Gastroesophageal sphincter (tissue), 4 donors: ENCODE results near the gene IL17B. TPM values are rescaled to one million over a fixed set of nuclear protein-coding genes. Genes with fewer than 3 reads are reported as not detected.

ENCODE experiments used
- ATAC-seq: fragments of 150-250 bp; one replicate; pipeline ENCODE4 v1.9.1; 2016; ENCODE audit warnings: mild to moderate bottlenecking, moderate library complexity
- H3K27ac ChIP-seq, 4 donors: fragments of 200-600 bp; sonication (generic) in 3 of 4; 1 replicate in 3 of 4; 2 replicates in 1 of 4; pipeline ENCODE4 v1.5.1; 2016 to 2019
- H3K27me3 ChIP-seq: fragments of 200-600 bp; sonication (generic); one replicate; pipeline ENCODE4 v1.5.1; 2019
- H3K36me3 ChIP-seq, 2 donors: fragments of 200-600 bp; sonication (generic); one replicate each; pipeline ENCODE4 v1.5.1; 2019; ENCODE audit warnings: control low read depth in 1 of 2
- H3K4me1 ChIP-seq, 3 donors: fragments of 200-600 bp; sonication (generic); 1 replicate in 2 of 3; 2 replicates in 1 of 3; pipeline ENCODE4 v1.5.1; 2016 to 2019; ENCODE audit warnings: control low read depth in 2 of 3
- H3K4me3 ChIP-seq, 2 donors: fragments of 200-600 bp; sonication (generic); one replicate each; pipeline ENCODE4 v1.5.1; 2019; ENCODE audit warnings: mild to moderate bottlenecking in 1 of 2, moderate library complexity in 1 of 2
- H3K9me3 ChIP-seq, 3 donors: fragments of 200-600 bp; sonication (generic); one replicate each; pipeline ENCODE4 v1.5.1; 2017 to 2019; ENCODE audit warnings: control low read depth in 2 of 3
- CTCF ChIP-seq, 4 experiments: fragments of 200-600 bp in 2 of 4; fragments of 450-650 bp in 2 of 4; sonication (generic) in 1 of 4; IDR thresholded peaks; one replicate each; pipeline ENCODE4 v1.5.1; 2017 to 2019; ENCODE audit warnings: antibody characterized with exemption in 4 of 4, mild to moderate bottlenecking in 2 of 4, moderate library complexity in 2 of 4
- EP300 ChIP-seq: sonication (generic); formaldehyde crosslinking; IDR thresholded peaks from one replicate; pipeline ENCODE4 v1.6.1; 2017; ENCODE audit warnings: antibody characterized with exemption, mild to moderate bottlenecking
- POLR2A ChIP-seq, 2 donors: fragments of 450-650 bp; IDR thresholded peaks; one replicate each; pipeline ENCODE4 v1.6.1; 2017; ENCODE audit warnings: antibody characterized with exemption in 2 of 2, mild to moderate bottlenecking in 2 of 2, moderate library complexity in 1 of 2
- POLR2AphosphoS5 ChIP-seq: sonication (generic); formaldehyde crosslinking; IDR thresholded peaks from one replicate; pipeline ENCODE4 v1.6.1; 2017; ENCODE audit warnings: antibody characterized with exemption
- WGBS, 2 donors: methylation state at CpG; one replicate each; pipeline ENCODE4 v1.1.5; 2018; ENCODE audit warnings: low coverage in 1 of 2; 5-methylcytosine and 5-hydroxymethylcytosine counted together
- total RNA-seq, 4 donors: library from RNA; depleted of rRNA; stranded (reverse); fragments of >200 nt; gene quantifications; one replicate each; pipeline ENCODE4 v1.1.0, GENCODE V29; 2016

IL17B gene
- total RNA-seq, 4 donors from 2014 or later: 2.3 to 7.2 (median 4.0) TPM

GRCh38 chr5:149387081-149387631 is 8.1 kb upstream of the IL17B start:
- no peak for ATAC-seq
- no peaks in the 10 kb centered on the region for H3K27me3 ChIP-seq
- peak; percentile 94 for TF ChIP-seq POLR2AphosphoS5
- TF ChIP-seq CTCF (IDR thresholded peaks at IDR 0.05): no peak
- no peak for TF ChIP-seq EP300
- no peak for TF ChIP-seq POLR2A (IDR thresholded peaks at IDR 0.05)
- peak overlapping the region in 1 of 2 donors; percentile 26 for H3K4me3 ChIP-seq
- no peaks in the 10 kb centered on the region for H3K9me3 ChIP-seq
- 20% methylated on average over 1 to 8 of the region's 9 CpGs for WGBS, 2 donors
- H3K27ac ChIP-seq: peak overlapping the region; percentile 93 to 99 (median 95)
- no peaks in the 10 kb centered on the region for H3K36me3 ChIP-seq
- peaks cover 9 to 97% (median 13%) of the 10 kb centered on the region in 3 donors for H3K4me1 ChIP-seq

GRCh38 chr5:149386166-149386565 is 7.1 kb upstream of the IL17B start:
- Histone ChIP-seq H3K4me1 (peaks cover 9 to 97% (median 13%) of the 10 kb centered on the region in 3 donors), H3K4me3 (peak overlapping the region in 1 of 2 donors; percentile 26), H3K9me3 (no peaks in the 10 kb centered on the region), H3K27ac (peak overlapping the region; percentile 93 to 99 (median 95)), H3K27me3 (no peaks in the 10 kb centered on the region), H3K36me3 (no peaks in the 10 kb centered on the region)
- TF ChIP-seq CTCF (IDR thresholded peaks at IDR 0.05): no peak
- TF ChIP-seq POLR2AphosphoS5: peak; percentile 77
- no peak for TF ChIP-seq EP300
- TF ChIP-seq POLR2A (IDR thresholded peaks at IDR 0.05): peak in 1 of 2 donors; percentile 15
- no peak for ATAC-seq
- 12 to 20% methylated on average over 1 to 4 of the region's 5 CpGs for WGBS, 2 donors

GRCh38 chr5:149383399-149383798 is 4.3 kb upstream of the IL17B start:
- peaks cover under 1 to 100% (median 19%) of the 10 kb centered on the region in 3 donors for H3K4me1 ChIP-seq
- H3K36me3 ChIP-seq: no peaks in the 10 kb centered on the region
- peak in 1 of 4 experiments; percentile 13 for TF ChIP-seq CTCF (IDR thresholded peaks at IDR 0.05)
- TF ChIP-seq EP300: peak; percentile 36
- peak; percentile 24 to 31 for TF ChIP-seq POLR2A (IDR thresholded peaks at IDR 0.05)
- peak; percentile 91 for TF ChIP-seq POLR2AphosphoS5
- no peaks in the 10 kb centered on the region for H3K27me3 ChIP-seq
- peak overlapping the region; percentile 93 to 99 (median 95) for H3K27ac ChIP-seq
- WGBS, 2 donors: 7 to 18% methylated on average over 2 to 3 of the region's 9 CpGs
- peak; percentile 59 for ATAC-seq
- H3K4me3 ChIP-seq: peak overlapping the region in 1 of 2 donors; percentile 52
- no peaks in the 10 kb centered on the region for H3K9me3 ChIP-seq

GRCh38 chr5:149382517-149383220 is 3.6 kb upstream of the IL17B start:
- 23 to 25% methylated on average over 3 to 5 of the region's 12 CpGs for WGBS, 2 donors
- Histone ChIP-seq H3K4me3 (peak overlapping the region; percentile 39 to 52), H3K27me3 (no peaks in the 10 kb centered on the region)

More at GRCh38 chr5:149382517-149383220, 3.6 kb upstream of the IL17B start:
- H3K9me3 ChIP-seq: no peaks in the 10 kb centered on the region
- no peak for TF ChIP-seq POLR2AphosphoS5
- TF ChIP-seq EP300: no peak
- TF ChIP-seq CTCF (IDR thresholded peaks at IDR 0.05): no peak
- no peak for TF ChIP-seq POLR2A (IDR thresholded peaks at IDR 0.05)
- peaks cover 0 to 99% (median 19%) of the 10 kb centered on the region in 3 donors for H3K4me1 ChIP-seq
- peak overlapping the region; percentile 93 to 99 (median 95) for H3K27ac ChIP-seq
- no peaks in the 10 kb centered on the region for H3K36me3 ChIP-seq
- no peak for ATAC-seq
